ENCODE results near the gene PKDREJ. TPM values are rescaled to one million over a fixed set of nuclear protein-coding genes. Genes with fewer than 3 reads are reported as not detected.
"Not testable (repeated sequence)": the region's sequence is repeated elsewhere in the genome, so short reads cannot be mapped to it uniquely, and the experiment has no call there.

PKDREJ gene
- not detected for total RNA-seq (ENCODE audit: unreplicated experiment)
- long read RNA-seq, result 0 reads

- Mint-ChIP-seq H3K9me3 (ENCODE audit: unreplicated experiment) (peaks cover 8% of the 10 kb centered on the region), H3K4me1 (ENCODE audit: unreplicated experiment) (peaks cover 5% of the 10 kb centered on the region), H3K36me3 (ENCODE audit: low read depth, unreplicated experiment) (peaks cover 22% of the 10 kb centered on the region), H3K27me3 (ENCODE audit: unreplicated experiment) (peaks cover 33% of the 10 kb centered on the region), H3K27ac (ENCODE audit: unreplicated experiment) (no peak within 1 kb of the TSS), H3K4me3 (ENCODE audit: unreplicated experiment) (no peak within 1 kb of the TSS)
- DNase-seq (ENCODE audit: low spot score), result no peak
- no peak for TF ChIP-seq CTCF (IDR thresholded peaks at IDR 0.05; ENCODE audit: unreplicated experiment)
Measured at GRCh38 chr22:46263216-46263590, at the start of gene PKDREJ. TSS of gene PKDREJ (minus strand) at chr22:46263343. CDS start at chr22:46263322, 21 bp downstream.

- H3K36me3 Mint-ChIP-seq (ENCODE audit: low read depth, unreplicated experiment); H3K27me3 Mint-ChIP-seq (ENCODE audit: unreplicated experiment); DNase-seq (ENCODE audit: low spot score); H3K27ac Mint-ChIP-seq (ENCODE audit: unreplicated experiment); H3K9me3 Mint-ChIP-seq (ENCODE audit: unreplicated experiment); H3K4me1 Mint-ChIP-seq (ENCODE audit: unreplicated experiment); H3K4me3 Mint-ChIP-seq (ENCODE audit: unreplicated experiment): not testable (repeated sequence)
Measured at GRCh38 chr22:46312848-46313247, 49.7 kb upstream of the PKDREJ start.

GRCh38 chr22:46312056-46312455 is 48.9 kb upstream of the PKDREJ start:
- Mint-ChIP-seq H3K9me3 (ENCODE audit: unreplicated experiment) (no peaks in the 10 kb centered on the region), H3K36me3 (ENCODE audit: low read depth, unreplicated experiment) (no peaks in the 10 kb centered on the region), H3K4me3 (ENCODE audit: unreplicated experiment) (no peak overlapping the region), H3K27ac (ENCODE audit: unreplicated experiment) (no peak overlapping the region), H3K4me1 (ENCODE audit: unreplicated experiment) (no peaks in the 10 kb centered on the region), H3K27me3 (ENCODE audit: unreplicated experiment) (peaks cover 2% of the 10 kb centered on the region)
- TF ChIP-seq CTCF (IDR thresholded peaks at IDR 0.05; ENCODE audit: unreplicated experiment), result no peak
- no peak for DNase-seq (ENCODE audit: low spot score)

GRCh38 chr22:46309526-46310085 is 46.5 kb upstream of the PKDREJ start:
- DNase-seq (ENCODE audit: low spot score), result no peak
- H3K4me3 Mint-ChIP-seq (ENCODE audit: unreplicated experiment), result no peak overlapping the region

GRCh38 chr22:46308283-46308988 is 45.3 kb upstream of the PKDREJ start:
- no peaks in the 10 kb centered on the region for H3K36me3 Mint-ChIP-seq (ENCODE audit: low read depth, unreplicated experiment)
- peaks cover 2% of the 10 kb centered on the region for H3K27me3 Mint-ChIP-seq (ENCODE audit: unreplicated experiment)
- H3K27ac Mint-ChIP-seq (ENCODE audit: unreplicated experiment), result no peak overlapping the region
- H3K4me3 Mint-ChIP-seq (ENCODE audit: unreplicated experiment), result no peak overlapping the region
- H3K4me1 Mint-ChIP-seq (ENCODE audit: unreplicated experiment), result no peaks in the 10 kb centered on the region
- no peak for DNase-seq (ENCODE audit: low spot score)
- H3K9me3 Mint-ChIP-seq (ENCODE audit: unreplicated experiment), result no peaks in the 10 kb centered on the region
- TF ChIP-seq CTCF (IDR thresholded peaks at IDR 0.05; ENCODE audit: unreplicated experiment), result no peak

More at GRCh38 chr22:46309526-46310085, 46.5 kb upstream of the PKDREJ start:
- Mint-ChIP-seq H3K27me3 (ENCODE audit: unreplicated experiment) (peaks cover 2% of the 10 kb centered on the region), H3K27ac (ENCODE audit: unreplicated experiment) (no peak overlapping the region), H3K36me3 (ENCODE audit: low read depth, unreplicated experiment) (no peaks in the 10 kb centered on the region), H3K9me3 (ENCODE audit: unreplicated experiment) (no peaks in the 10 kb centered on the region), H3K4me1 (ENCODE audit: unreplicated experiment) (no peaks in the 10 kb centered on the region)
- no peak for TF ChIP-seq CTCF (IDR thresholded peaks at IDR 0.05; ENCODE audit: unreplicated experiment)
